Prostate gland (tissue), 2 donors: ENCODE measurements around the gene POLE.

ENCODE experiments used
- POLR2A ChIP-seq: fragments of 450-650 bp; IDR thresholded peaks from one replicate; pipeline ENCODE4 v1.6.1; 2016; ENCODE audit warnings: antibody characterized with exemption, mild to moderate bottlenecking
- TF ChIP-seq, protein P1 (sequence below), 4 experiments: fragments of 200-600 bp in 2 of 4; fragments of 450-650 bp in 2 of 4; sonication (generic) in 2 of 4; IDR thresholded peaks; 1 replicate in 3 of 4; 2 replicates in 1 of 4; pipeline ENCODE4 v1.5.1; 2016 to 2019; ENCODE audit warnings: antibody characterized with exemption in 4 of 4, mild to moderate bottlenecking in 2 of 4, moderate library complexity in 2 of 4

- TF ChIP-seq, protein P1, sequence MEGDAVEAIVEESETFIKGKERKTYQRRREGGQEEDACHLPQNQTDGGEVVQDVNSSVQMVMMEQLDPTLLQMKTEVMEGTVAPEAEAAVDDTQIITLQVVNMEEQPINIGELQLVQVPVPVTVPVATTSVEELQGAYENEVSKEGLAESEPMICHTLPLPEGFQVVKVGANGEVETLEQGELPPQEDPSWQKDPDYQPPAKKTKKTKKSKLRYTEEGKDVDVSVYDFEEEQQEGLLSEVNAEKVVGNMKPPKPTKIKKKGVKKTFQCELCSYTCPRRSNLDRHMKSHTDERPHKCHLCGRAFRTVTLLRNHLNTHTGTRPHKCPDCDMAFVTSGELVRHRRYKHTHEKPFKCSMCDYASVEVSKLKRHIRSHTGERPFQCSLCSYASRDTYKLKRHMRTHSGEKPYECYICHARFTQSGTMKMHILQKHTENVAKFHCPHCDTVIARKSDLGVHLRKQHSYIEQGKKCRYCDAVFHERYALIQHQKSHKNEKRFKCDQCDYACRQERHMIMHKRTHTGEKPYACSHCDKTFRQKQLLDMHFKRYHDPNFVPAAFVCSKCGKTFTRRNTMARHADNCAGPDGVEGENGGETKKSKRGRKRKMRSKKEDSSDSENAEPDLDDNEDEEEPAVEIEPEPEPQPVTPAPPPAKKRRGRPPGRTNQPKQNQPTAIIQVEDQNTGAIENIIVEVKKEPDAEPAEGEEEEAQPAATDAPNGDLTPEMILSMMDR (IDR thresholded peaks at IDR 0.05): no peak
- TF ChIP-seq POLR2A: no peak
Observed at GRCh38 chr12:132660052-132660451, 27.1 kb downstream of the POLE start.
